Loucy (cell line): ENCODE data around the gene IGF1R.

Source experiments
- H2AFZ ChIP-seq: fragments of 200-600 bp; sonication (generic); 2 replicates; pipeline ENCODE4 v1.6.0; 2016; ENCODE audit warnings: antibody characterized with exemption, mild to moderate bottlenecking, low read length, moderate library complexity
- H3F3A ChIP-seq: fragments of 200-600 bp; 2 replicates; pipeline ENCODE4 v1.6.0; 2016; ENCODE audit warnings: antibody characterized with exemption, low read depth, mild to moderate bottlenecking
- H3K27me3 ChIP-seq: fragments of 200-600 bp; sonication (generic); 2 replicates; pipeline ENCODE4 v1.6.1; 2014; ENCODE audit warnings: low read length, mild to moderate bottlenecking; ENCODE audit not compliant: insufficient read depth, poor library complexity, severe bottlenecking
- H3K36me3 ChIP-seq: fragments of 200-600 bp; sonication (generic); 2 replicates; pipeline ENCODE4 v1.6.1; 2016; ENCODE audit warnings: low read length; ENCODE audit not compliant: insufficient read depth
- H3K4me1 ChIP-seq: fragments of 200-600 bp; sonication (generic); 2 replicates; pipeline ENCODE4 v1.5.1; 2014; ENCODE audit warnings: low read length, mild to moderate bottlenecking; ENCODE audit not compliant: insufficient read depth, poor library complexity, severe bottlenecking
- H3K4me2 ChIP-seq: fragments of 200-600 bp; sonication (generic); 2 replicates; pipeline ENCODE4 v1.6.0; 2014; ENCODE audit warnings: antibody characterized with exemption, low read length, low read depth, mild to moderate bottlenecking; ENCODE audit not compliant: poor library complexity, severe bottlenecking
- H3K4me3 ChIP-seq: fragments of 200-600 bp; sonication (generic); 2 replicates; pipeline ENCODE4 v1.5.1; 2014; ENCODE audit warnings: low read length, mild to moderate bottlenecking, mixed read lengths; ENCODE audit not compliant: poor library complexity, severe bottlenecking
- H3K79me2 ChIP-seq: fragments of 200-600 bp; sonication (generic); 2 replicates; pipeline ENCODE4 v1.6.1; 2014; ENCODE audit warnings: low read length; ENCODE audit not compliant: insufficient read depth
- H3K9ac ChIP-seq: fragments of 200-600 bp; sonication (generic); 2 replicates; pipeline ENCODE4 v1.6.0; 2014; ENCODE audit warnings: mild to moderate bottlenecking, low read depth, low read length, moderate library complexity; ENCODE audit not compliant: poor library complexity, severe bottlenecking
- H3K9me2 ChIP-seq: fragments of 200-600 bp; sonication (generic); replicated peaks from 2 replicates; pipeline ENCODE4 v1.6.1; 2016; ENCODE audit warnings: low read depth, low read length, mixed read lengths
- H3K9me3 ChIP-seq: fragments of 200-600 bp; sonication (generic); 2 replicates; pipeline ENCODE4 v1.6.1; 2014; ENCODE audit warnings: mild to moderate bottlenecking, antibody characterized with exemption, low read length, low read depth; ENCODE audit not compliant: insufficient read depth
- H4K20me1 ChIP-seq: fragments of 200-600 bp; sonication (generic); 2 replicates; pipeline ENCODE4 v1.6.0; 2014; ENCODE audit warnings: antibody characterized with exemption, low read length, mild to moderate bottlenecking; ENCODE audit not compliant: insufficient read depth, poor library complexity, severe bottlenecking
- EZH2phosphoT487 ChIP-seq: fragments of 200-600 bp; IDR thresholded peaks from 2 replicates; pipeline ENCODE4 v1.6.1; 2018; ENCODE audit warnings: antibody characterized with exemption, mild to moderate bottlenecking, moderate library complexity, borderline replicate concordance
- TF ChIP-seq, protein P1 (sequence below): fragments of 200-600 bp; sonication (generic); conservative IDR thresholded peaks from 2 replicates; pipeline ENCODE4 v1.5.1; 2014; ENCODE audit warnings: mild to moderate bottlenecking, antibody characterized with exemption, low read length

IGF1R gene

DNA sequence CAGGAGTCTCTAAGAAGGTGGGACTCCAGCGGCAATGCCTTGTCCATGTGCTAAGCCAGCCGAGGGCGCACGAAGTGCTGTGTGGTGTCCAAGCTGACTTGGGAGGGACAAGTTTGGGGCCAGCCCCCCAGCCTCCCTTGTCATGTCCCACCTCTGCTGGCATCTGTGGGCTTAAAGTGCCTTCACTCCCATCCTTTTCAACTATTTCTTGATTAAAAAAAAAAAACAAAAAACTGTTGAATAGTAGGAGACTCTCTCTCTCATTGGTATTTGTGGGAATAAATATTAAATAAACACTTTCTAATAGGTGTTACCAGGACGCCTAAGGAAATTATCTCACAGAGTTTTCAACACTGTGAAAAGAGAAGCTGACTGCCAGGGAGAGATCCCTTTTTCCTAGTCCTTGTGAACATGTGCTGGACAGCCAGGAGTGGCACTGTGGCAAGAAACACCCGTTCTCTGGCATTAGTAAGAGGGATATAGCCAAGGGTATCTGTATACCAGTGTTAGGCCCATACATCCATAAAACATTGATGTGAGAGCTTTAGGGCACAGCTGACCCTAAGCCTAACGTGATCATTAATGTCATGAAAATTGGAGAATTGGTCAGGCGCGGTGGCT is 158.0 kb downstream of the IGF1R start:
- Histone ChIP-seq H3K36me3 (no peaks in the 10 kb centered on the region), H3K4me2 (no peak overlapping the region), H2AFZ (no peak overlapping the region), H3K9me3 (no peaks in the 10 kb centered on the region), H4K20me1 (no peaks in the 10 kb centered on the region), H3K27me3 (no peaks in the 10 kb centered on the region), H3K9ac (no peak overlapping the region), H3K4me1 (peaks cover 7% of the 10 kb centered on the region), H3K4me3 (no peak overlapping the region), H3K79me2 (peaks cover 68% of the 10 kb centered on the region), H3F3A (no peaks in the 10 kb centered on the region), H3K9me2 (no peaks in the 10 kb centered on the region)
- TF ChIP-seq, protein P1, sequence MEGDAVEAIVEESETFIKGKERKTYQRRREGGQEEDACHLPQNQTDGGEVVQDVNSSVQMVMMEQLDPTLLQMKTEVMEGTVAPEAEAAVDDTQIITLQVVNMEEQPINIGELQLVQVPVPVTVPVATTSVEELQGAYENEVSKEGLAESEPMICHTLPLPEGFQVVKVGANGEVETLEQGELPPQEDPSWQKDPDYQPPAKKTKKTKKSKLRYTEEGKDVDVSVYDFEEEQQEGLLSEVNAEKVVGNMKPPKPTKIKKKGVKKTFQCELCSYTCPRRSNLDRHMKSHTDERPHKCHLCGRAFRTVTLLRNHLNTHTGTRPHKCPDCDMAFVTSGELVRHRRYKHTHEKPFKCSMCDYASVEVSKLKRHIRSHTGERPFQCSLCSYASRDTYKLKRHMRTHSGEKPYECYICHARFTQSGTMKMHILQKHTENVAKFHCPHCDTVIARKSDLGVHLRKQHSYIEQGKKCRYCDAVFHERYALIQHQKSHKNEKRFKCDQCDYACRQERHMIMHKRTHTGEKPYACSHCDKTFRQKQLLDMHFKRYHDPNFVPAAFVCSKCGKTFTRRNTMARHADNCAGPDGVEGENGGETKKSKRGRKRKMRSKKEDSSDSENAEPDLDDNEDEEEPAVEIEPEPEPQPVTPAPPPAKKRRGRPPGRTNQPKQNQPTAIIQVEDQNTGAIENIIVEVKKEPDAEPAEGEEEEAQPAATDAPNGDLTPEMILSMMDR = no peak
- TF ChIP-seq EZH2phosphoT487 = no peak

DNA sequence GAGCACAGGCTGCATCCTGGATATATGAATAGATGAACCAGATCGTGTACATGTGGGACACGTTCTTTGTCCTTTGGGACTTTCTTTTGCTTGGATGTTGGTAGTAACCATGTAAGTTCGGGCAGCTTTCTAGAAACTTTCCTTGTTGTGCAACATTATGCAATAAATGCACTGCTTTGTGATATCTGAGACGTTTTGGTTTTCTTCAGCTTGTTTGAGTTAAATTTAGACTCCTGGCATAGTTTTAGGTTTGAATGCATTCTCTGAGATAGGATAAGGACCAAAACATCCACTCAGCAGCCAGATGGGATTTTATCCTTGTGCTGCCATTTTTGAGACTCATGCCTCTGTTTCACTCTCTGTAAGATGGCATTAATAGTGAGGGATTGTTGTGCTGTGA is 158.9 kb downstream of the IGF1R start:
- no peaks in the 10 kb centered on the region for H3K4me1 ChIP-seq
- peaks cover 59% of the 10 kb centered on the region for H3K79me2 ChIP-seq
- H3K27me3 ChIP-seq = no peaks in the 10 kb centered on the region
- H4K20me1 ChIP-seq = no peaks in the 10 kb centered on the region
- H3K4me2 ChIP-seq = no peak overlapping the region
- H2AFZ ChIP-seq = no peak overlapping the region
- no peak overlapping the region for H3K9ac ChIP-seq
- no peak overlapping the region for H3K4me3 ChIP-seq
- no peaks in the 10 kb centered on the region for H3K9me3 ChIP-seq
- H3K9me2 ChIP-seq = no peaks in the 10 kb centered on the region
- no peak for TF ChIP-seq EZH2phosphoT487
- TF ChIP-seq, protein P1 = no peak
- no peaks in the 10 kb centered on the region for H3F3A ChIP-seq
- H3K36me3 ChIP-seq = no peaks in the 10 kb centered on the region

DNA sequence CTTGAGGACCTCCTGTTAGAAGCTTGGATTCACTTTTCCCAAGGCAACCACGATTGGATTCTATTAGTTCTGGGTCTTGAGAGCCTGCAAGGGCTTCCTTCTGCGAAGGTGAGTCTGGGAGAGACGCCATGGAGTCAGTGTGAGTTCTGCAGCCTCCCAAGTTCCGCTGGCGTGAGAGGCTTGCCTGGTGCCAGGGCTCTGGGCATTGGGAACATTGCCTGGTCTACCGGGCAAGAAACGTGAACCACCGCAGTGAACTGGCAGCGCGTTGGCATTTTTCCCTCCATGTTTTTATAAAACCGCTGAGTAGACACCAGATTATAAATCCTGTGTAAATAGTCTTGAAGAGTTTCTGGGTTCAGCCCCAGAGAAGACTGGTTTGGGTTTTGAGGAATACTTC is 160.9 kb downstream of the IGF1R start:
- no peaks in the 10 kb centered on the region for H3K36me3 ChIP-seq
- no peak overlapping the region for H3K4me3 ChIP-seq
- H3K4me2 ChIP-seq = no peak overlapping the region
- H2AFZ ChIP-seq = no peak overlapping the region
- H3K9ac ChIP-seq = no peak overlapping the region
- H3K27me3 ChIP-seq = no peaks in the 10 kb centered on the region
- H3K9me2 ChIP-seq = no peaks in the 10 kb centered on the region
- H4K20me1 ChIP-seq = no peaks in the 10 kb centered on the region
- no peaks in the 10 kb centered on the region for H3K9me3 ChIP-seq
- no peaks in the 10 kb centered on the region for H3K4me1 ChIP-seq
- H3K79me2 ChIP-seq = peaks cover 52% of the 10 kb centered on the region
- TF ChIP-seq EZH2phosphoT487 = no peak
- TF ChIP-seq, protein P1 = no peak
- H3F3A ChIP-seq = no peaks in the 10 kb centered on the region
